ENCODE results near the gene TULP1. TPM values are rescaled to one million over a fixed set of nuclear protein-coding genes. Genes with fewer than 3 reads are reported as not detected.

The TULP1 gene
- total RNA-seq, 1 donor from 2014 or later = not detected

DNA sequence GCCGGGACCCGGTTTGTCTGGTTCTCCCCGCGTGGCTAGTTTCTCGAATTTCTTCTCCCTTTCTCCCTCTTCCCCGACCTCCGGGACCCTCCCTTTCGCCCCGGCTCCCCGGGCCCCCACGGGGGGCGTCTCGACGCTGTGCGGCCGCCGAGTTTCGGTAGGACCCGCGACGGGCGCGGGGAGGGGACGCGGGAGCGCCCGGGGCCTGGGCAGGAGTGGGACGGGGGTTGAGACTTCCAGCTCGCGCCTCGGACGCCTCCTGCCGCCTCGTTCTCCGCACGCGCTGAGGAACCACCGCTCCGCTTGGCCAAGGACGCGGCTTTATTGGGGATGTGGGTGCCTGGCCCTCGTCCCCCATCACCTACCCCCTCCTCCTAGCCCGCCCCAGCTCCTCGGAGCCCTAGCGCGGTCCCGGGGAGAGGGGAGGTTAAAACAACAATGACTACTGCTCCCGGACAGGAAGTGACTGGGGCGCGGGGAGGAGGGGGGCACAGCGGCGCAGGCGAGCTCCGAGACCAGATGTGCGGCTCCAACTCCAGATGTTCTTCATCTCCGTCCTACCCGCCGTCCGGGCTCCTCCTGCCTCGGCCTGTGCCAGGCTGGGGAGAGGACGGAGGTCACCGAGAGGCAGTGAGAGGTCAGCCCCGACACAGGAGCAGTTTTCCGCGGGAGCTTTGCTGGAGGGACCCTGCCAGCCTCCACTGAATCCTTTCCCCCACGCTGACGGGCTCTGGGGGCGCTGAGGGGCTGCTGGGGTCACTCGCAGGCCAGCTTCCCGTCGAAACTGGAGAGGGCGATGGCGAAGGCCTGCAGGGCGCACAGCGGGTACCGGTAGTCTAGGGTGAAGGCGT, 14.9 kb downstream of the TULP1 start:
- DNase-seq (ENCODE audit: extremely low read depth, low read depth, low spot score) = no peak

- DNase-seq (ENCODE audit: extremely low read depth, low read depth, low spot score) = no peak
Observed at GRCh38 chr6:35496841-35497570, 15.7 kb downstream of the TULP1 start, which contains the start of gene TEAD3. TEAD3 (minus strand) TSS chr6:35497079.

DNA sequence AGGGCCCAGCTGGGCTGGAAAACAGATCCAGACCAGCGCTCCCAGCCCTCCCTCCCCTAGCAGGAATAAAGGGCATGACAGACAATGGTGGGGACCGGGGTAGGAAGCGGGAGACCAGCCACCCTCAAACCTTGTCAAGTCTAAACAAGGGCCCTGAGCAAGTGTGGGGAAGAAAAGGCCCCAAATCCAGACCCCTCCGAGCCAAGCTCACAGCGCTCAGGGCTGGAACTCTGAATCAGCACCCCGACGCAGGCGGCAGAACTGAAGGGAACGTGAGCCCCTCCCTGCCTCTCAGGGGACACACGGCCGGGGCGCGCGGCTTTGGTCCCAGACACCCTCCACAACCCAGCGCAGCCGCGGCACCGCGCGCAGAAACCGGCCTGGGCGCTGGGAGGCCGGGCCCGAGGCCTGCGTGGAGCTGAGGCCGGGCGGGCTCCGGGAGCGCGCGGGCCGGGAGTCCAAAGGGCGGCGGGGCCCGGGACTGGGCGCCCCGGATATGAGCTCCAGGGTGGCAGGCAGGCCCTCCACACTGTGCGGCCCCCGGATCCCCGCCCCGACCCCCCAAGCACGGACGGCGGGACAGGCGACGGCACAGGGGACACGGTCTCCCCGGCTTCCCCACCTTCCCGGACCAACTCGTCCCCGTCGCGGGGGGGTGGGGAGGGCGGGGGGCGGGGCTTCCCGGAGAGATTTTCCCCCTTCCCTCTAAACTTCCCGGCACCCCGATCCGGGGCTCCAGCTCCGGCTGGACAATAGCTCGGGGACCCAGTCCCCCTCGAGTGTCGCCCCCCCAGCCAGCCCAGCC, 16.5 kb downstream of the TULP1 start:
- DNase-seq (ENCODE audit: extremely low read depth, low read depth, low spot score) = no peak

GRCh38 chr6:35495258-35496035, 17.2 kb downstream of the TULP1 start:
- no peak for DNase-seq (ENCODE audit: extremely low read depth, low read depth, low spot score)

DNA sequence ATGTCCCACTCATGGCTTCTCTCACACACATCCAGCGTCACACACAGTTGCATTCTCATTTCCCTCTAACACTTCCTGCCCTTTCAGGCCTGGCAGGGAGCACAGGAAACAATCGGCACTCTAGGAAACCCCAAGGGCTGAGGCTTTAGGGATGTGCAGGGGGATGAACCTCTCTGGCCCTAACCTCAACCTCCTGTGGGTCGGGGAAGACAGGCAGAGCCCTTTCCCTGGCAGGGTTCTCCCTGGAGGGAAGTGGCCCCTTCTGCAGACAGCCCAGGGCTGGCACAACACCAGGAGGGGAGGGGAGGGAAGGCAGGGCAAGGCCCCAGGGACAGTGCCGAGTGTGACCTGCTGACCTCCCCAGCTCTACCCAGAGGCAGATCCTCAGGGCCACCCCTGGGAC, 18.5 kb downstream of the TULP1 start:
- peak; percentile 10 for DNase-seq (ENCODE audit: extremely low read depth, low read depth, low spot score)

DNA sequence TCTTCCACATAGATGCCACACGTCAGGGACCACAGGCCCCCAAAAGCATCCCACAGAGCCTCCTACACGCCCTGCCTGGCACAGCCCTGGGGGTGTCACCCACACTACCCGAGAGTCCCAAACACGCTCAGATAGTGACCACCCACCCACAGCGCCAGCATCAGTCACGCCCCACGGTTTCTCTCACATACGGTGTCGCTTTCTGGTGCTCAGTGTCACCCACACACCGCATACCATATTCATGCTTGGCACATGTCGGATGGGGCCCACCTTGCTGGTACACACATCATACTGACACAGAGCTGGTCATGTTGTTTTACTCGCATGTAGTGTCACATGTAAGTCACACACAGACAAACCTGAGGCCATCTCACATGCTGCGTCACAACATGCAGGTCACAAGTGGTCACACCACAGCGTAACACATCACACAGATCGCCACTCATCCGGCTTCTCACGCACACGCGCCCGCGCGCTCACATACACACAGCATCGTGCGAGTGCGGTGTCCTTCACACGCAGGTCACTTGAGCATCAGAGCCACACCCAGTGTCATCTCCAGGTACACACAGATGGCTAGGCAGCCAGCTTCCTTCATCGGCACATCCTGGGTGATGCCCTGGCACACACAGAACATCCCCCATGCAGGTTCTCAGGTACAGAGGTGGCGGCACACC, 19.3 kb downstream of the TULP1 start:
- no peak for DNase-seq (ENCODE audit: extremely low read depth, low read depth, low spot score)

DNA sequence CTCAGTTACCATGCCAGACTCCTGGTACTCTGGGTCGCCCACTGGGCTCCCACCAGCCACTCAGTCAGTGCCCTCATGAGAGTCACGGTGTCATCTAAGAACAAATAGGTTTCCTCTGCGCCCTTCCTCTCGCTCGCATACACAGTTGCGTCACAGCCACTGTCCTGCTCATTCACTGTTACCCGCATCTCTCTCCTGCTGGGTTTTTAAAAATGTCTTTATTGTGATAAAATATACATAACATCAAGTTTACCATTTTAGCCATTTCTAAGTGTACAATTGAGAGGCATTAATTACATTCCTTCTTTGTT, 19.8 kb downstream of the TULP1 start:
- no peak for DNase-seq (ENCODE audit: extremely low read depth, low read depth, low spot score)

- no peak for DNase-seq (ENCODE audit: extremely low read depth, low read depth, low spot score)
Observed at GRCh38 chr6:35492258-35492973, 20.3 kb downstream of the TULP1 start.

- no peak for DNase-seq (ENCODE audit: extremely low read depth, low read depth, low spot score)
Observed at GRCh38 chr6:35491558-35492257, 21.0 kb downstream of the TULP1 start.

DNA sequence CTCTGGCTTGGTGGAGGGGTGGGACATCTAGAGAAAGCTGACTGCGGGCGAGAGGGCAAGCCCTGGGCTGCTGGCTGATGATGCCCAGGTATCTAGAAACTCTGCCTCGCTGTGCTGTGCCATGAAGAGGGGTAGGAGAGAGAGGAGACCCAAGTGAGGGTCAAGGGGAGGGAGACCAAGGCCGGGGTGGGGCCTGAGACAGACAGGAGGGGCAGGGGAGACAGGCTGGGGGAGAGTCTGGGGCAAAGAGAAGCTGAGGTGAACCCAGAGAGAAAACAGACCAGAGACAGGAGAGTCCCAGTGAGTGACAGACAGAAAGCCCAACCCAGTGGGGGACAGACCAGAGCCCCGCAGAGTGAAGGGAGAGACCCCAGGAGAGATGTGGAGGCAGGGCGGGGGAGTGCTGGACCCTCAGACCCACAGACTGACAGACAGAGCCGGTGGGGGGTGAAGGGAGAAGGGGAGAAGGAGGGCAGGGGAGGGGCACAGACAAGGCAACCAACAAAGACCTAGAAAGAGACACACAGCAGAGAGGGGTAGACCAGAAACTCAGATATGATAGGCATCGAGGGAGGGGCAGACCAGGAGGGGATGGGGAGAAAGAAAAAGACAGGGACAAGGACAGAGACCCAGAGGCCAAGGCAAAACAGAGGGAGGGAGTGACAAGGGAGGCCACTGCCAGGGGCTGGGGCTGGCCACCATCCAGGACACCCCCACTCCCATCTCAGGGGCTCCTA, 21.7 kb downstream of the TULP1 start:
- no peak for DNase-seq (ENCODE audit: extremely low read depth, low read depth, low spot score)

DNA sequence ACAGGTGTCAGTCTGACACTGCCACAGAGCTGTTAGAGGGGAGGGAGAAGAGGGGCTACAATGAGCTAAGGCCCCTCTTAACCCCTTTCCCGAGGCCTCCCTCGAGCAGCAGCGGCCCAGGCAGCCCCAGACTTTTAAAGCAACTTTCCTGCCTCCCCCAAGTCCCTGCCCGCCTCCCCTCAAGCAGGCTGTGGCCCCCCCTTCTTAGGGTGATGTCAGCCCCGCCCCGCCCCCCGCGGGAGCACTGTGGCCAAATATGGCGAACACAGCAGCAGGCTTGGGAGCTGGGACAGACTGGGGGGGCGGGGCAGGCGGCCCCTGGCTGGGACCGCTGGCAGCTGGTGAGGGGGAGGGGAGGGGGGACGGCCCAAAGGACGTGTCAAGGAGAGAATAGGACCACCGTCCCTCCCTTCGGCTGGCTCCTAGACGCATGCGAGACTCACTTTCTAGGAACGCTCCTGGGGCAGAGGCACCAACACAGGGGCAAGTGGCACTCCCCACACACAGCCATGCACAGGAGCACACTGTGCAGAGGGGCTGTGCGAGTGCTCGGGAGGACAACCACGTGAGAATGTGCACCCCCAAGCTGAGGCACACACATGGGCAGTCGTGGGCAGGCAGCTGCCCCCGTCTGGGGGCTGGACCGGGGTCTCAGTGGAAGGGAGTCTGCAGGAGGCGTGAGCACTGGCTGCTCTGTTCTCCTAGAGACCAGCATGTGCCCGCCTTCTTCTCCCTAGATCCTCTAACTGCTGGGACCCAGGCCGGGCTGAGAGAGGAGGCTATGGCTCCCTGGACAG, 22.5 kb downstream of the TULP1 start:
- DNase-seq (ENCODE audit: extremely low read depth, low read depth, low spot score) = no peak

DNA sequence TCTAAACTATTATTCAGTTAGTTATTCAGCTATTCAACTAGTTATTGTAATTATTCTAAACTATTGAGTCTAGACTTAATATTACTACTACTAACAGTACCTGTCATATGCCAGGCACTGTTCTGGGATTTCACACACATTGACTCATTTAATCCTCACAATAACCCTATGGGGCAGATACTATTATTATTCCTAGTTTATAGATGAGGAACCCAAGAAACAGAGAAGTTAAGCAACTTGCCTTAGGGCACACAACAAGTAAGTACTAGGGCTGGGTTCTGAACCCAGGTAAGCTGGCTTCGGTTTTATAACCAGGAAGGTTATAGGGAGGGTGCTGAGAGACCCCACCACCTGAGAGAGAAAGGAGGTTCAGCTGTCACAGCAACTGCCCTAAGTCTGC, 23.6 kb downstream of the TULP1 start:
- DNase-seq (ENCODE audit: extremely low read depth, low read depth, low spot score) = no peak

GRCh38 chr6:35488517-35488862, 24.2 kb downstream of the TULP1 start:
- DNase-seq (ENCODE audit: extremely low read depth, low read depth, low spot score) = no peak

- DNase-seq (ENCODE audit: extremely low read depth, low read depth, low spot score) = no peak
Observed at GRCh38 chr6:35487658-35488516, 24.8 kb downstream of the TULP1 start.

- no peak for DNase-seq (ENCODE audit: extremely low read depth, low read depth, low spot score)
Observed at GRCh38 chr6:35486005-35486925, 26.4 kb downstream of the TULP1 start.
